ENCODE results near the gene GNAQ. TPM values are rescaled to one million over a fixed set of nuclear protein-coding genes. Genes with fewer than 3 reads are reported as not detected.

GNAQ gene
- total and polyA plus RNA-seq, 2 of the 4 experiments (the other 2 are of a cell fraction), result 23.1 to 50.7 TPM

DNA sequence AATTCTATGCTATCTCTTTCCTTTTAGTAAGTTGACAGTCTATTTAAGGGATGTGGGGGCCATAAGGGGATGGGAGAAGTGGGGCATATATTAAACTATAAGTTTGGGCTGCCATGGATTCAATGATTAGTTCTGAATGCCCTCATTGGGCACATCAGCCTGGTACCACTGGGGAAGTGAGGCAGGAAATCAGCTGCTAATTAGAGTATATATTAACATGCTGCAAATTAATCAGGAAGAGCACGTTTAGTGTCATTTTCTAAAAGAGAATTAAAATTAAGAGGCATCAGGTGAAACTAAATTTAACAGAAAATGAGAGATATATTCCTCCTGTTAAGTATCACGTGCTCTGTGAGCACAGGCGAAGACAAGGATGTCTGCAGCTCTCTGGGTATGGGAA lies 260.4 kb downstream of the GNAQ start:
- Histone ChIP-seq H2BK5ac (ENCODE audit: low read depth, low read length, poor library complexity, severe bottlenecking) (no peak overlapping the region), H3K9me1 (ENCODE audit: insufficient read depth, low read length) (0 out of 2 replicates have a peak, but pooled peaks cover 2% of the 10 kb centered on the region), H3K4me2 (ENCODE audit: low read depth, low read length) (no peak overlapping the region), H3K9me3 (ENCODE audit: control insufficient read depth, insufficient read depth, low read length) (no peaks in the 10 kb centered on the region), H2AFZ (replicated peaks; ENCODE audit: low read length, poor library complexity) (no peak overlapping the region), H3K4me3 (ENCODE audit: insufficient read depth, low read depth, low read length) (no peak overlapping the region), H2BK120ac (ENCODE audit: low read depth, low read length) (no peak overlapping the region), H3K36me3 (ENCODE audit: control insufficient read depth, insufficient read depth, low read length) (peaks cover 2% of the 10 kb centered on the region; the same call in 1 of the 2 replicates), H3K18ac (ENCODE audit: low read depth, low read length) (no peak overlapping the region), H3K79me1 (ENCODE audit: low read depth in 1 of 2, low read length in 2 of 2) (peaks cover 3 to 9% of the 10 kb centered on the region in 2 experiments; a peak in 2 of 4 replicates), H4K91ac (ENCODE audit: insufficient read depth, low read depth, low read length) (no peak overlapping the region), H3K56ac (ENCODE audit: extremely low read depth, insufficient read depth, low read length) (no peak overlapping the region), H4K8ac (ENCODE audit: low read depth in 2 of 2, low read length in 2 of 2) (no peak overlapping the region), H3K14ac (replicated peaks; ENCODE audit: low read depth, low read length) (no peak overlapping the region), H3K9ac (ENCODE audit: low read depth, low read length) (no peak overlapping the region), H4K5ac (ENCODE audit: low read depth, low read length) (no peak overlapping the region), H4K20me1 (ENCODE audit: insufficient read depth, low read length) (no peaks in the 10 kb centered on the region), H2BK15ac (ENCODE audit: low read depth, low read length) (no peak overlapping the region), H3K4me1 (ENCODE audit: control insufficient read depth, insufficient read depth, low read length) (no peaks in the 10 kb centered on the region), H2AK9ac (replicated peaks; ENCODE audit: low read depth, low read length, poor library complexity) (no peak overlapping the region), H2AK5ac (ENCODE audit: low read depth, low read length) (no peak overlapping the region), H2BK20ac (ENCODE audit: low read depth, low read length) (no peak overlapping the region), H3K27me3 (ENCODE audit: control insufficient read depth, insufficient read depth, low read length) (no peaks in the 10 kb centered on the region), H3K23ac (ENCODE audit: low read depth, low read length) (no peak overlapping the region), H3K27ac (ENCODE audit: insufficient read depth, low read length) (no peak overlapping the region), H3K4ac (ENCODE audit: low read depth, low read length) (no peak overlapping the region)
- CTCF ChIA-PET, result no interaction called here
- TF ChIP-seq SMC3 (IDR thresholded peaks at IDR 0.05; ENCODE audit: low read depth, low read length), result no peak
- TF ChIP-seq, protein P1, sequence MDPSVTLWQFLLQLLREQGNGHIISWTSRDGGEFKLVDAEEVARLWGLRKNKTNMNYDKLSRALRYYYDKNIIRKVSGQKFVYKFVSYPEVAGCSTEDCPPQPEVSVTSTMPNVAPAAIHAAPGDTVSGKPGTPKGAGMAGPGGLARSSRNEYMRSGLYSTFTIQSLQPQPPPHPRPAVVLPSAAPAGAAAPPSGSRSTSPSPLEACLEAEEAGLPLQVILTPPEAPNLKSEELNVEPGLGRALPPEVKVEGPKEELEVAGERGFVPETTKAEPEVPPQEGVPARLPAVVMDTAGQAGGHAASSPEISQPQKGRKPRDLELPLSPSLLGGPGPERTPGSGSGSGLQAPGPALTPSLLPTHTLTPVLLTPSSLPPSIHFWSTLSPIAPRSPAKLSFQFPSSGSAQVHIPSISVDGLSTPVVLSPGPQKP (IDR thresholded peaks at IDR 0.05; ENCODE audit: borderline replicate concordance, low read depth, low read length), result no peak
- no peak for ATAC-seq (ENCODE audit: low read depth)
- intact Hi-C loops (cut with micrococcal nuclease) (no loop called here), in situ Hi-C loops (cut with MboI; ENCODE audit: low sequenced_read_pairs) (no loop called here), dilution Hi-C loops (cut with HindIII; ENCODE audit: low sequenced_read_pairs, unreplicated experiment) (no loop called here)
- BruUV-seq (replicated peaks), result no TSS peak
- no CpG with 5 or more reads among the region's 3 CpGs for WGBS, 2 experiments (ENCODE audit: extremely low coverage in 2 of 2, insufficient read length in 1 of 2)
- POLR2A ChIA-PET (ENCODE audit: unreplicated experiment), result no interaction called here
- DNase-seq, result no peak

Measured in IMR-90 (cell line).